T-helper 17 cell (primary cell): ENCODE measurements around the gene LETM1. TPM values are rescaled to one million over a fixed set of nuclear protein-coding genes. Genes with fewer than 3 reads are reported as not detected.

Experiments used
- ATAC-seq: fragments of 150-1000 bp; cut with Tn5 transposase; 2 replicates; pipeline ENCODE4 v1.10.0; 2021; ENCODE audit warnings: mild to moderate bottlenecking, moderate library complexity
- DNase-seq, 3 donors: peaks; one replicate each; pipeline versions ENCODE4 v3.0.0 to v3.0.0-alpha.2; 2020 to 2021
- H3K9me3 ChIP-seq: one replicate; pipeline ENCODE4 v1.7.0; 2013; ENCODE audit warnings: low read length, mild to moderate bottlenecking; ENCODE audit not compliant: control insufficient read depth, poor library complexity, severe bottlenecking
- H3K27ac Mint-ChIP-seq: one replicate; pipeline ENCODE4 v1.8.0; 2022; ENCODE audit warnings: mild to moderate bottlenecking, moderate library complexity, mixed read lengths
- H3K27me3 Mint-ChIP-seq: one replicate; pipeline ENCODE4 v1.8.0; 2022; ENCODE audit warnings: mixed read lengths
- H3K36me3 Mint-ChIP-seq: one replicate; pipeline ENCODE4 v1.8.0; 2022; ENCODE audit warnings: low read depth, mixed read lengths
- H3K4me1 Mint-ChIP-seq: one replicate; pipeline ENCODE4 v1.8.0; 2022; ENCODE audit warnings: mild to moderate bottlenecking, mixed read lengths
- H3K4me3 Mint-ChIP-seq: one replicate; pipeline ENCODE4 v1.8.0; 2022; ENCODE audit warnings: mild to moderate bottlenecking, moderate library complexity, mixed read lengths
- total RNA-seq, 4 donors: library from RNA in 2 of 4; stranded (reverse) in 2 of 4; gene quantifications; one replicate each; pipeline ENCODE4 v1.2.3 and lab custom pipeline; 2022 to 2026

Gene LETM1
- total RNA-seq, 2 donors from 2014 or later, result 34.4 to 41.4 TPM

DNA sequence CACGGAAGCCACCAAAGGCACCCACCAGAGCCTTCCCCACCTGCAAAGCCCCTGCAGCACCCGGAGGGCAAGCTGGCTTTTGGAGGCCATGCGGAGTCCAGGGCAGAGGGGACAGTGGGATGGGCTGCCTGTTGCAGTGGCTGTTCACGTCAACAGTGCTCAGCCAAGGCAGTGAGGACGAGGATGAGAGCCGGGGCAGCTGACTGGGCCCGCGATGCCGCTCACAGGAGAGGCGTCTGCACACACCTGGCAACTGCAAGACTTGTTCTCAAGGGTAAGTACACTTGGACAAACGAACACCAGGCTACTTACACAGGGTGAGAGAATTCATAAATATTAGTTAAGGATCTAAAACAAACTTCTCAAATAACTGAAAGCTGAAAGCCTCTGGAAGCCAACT lies 43.2 kb downstream of the LETM1 start:
- peaks cover 2% of the 10 kb centered on the region for H3K36me3 Mint-ChIP-seq
- H3K27me3 Mint-ChIP-seq, result no peaks in the 10 kb centered on the region
- H3K4me1 Mint-ChIP-seq, result peaks cover 2% of the 10 kb centered on the region
- no peak overlapping the region for H3K27ac Mint-ChIP-seq
- DNase-seq, result no peak
- H3K4me3 Mint-ChIP-seq, result no peak overlapping the region
- ATAC-seq, result no peak
- H3K9me3 ChIP-seq, result no peaks in the 10 kb centered on the region

DNA sequence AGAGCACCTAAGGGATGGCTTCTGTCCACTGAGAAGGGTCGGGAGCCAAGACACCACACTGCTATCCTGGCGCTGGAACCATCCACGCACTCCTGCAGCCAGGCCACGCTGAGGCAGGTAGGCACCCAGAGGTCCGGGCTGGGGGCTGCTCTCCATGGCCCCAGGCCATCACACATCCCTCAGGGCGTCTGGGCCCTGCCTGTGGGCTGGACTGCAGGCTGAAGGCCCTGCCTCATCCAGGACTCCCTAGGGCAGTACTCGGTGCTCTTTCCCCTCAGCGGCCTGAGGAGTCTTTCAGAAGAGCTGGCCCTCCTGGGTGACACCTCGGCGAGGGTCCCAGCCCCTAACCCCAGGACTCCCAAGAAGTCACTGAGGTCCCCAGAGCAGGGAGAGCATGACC lies 45.2 kb downstream of the LETM1 start:
- no peaks in the 10 kb centered on the region for H3K36me3 Mint-ChIP-seq
- ATAC-seq, result no peak

DNA sequence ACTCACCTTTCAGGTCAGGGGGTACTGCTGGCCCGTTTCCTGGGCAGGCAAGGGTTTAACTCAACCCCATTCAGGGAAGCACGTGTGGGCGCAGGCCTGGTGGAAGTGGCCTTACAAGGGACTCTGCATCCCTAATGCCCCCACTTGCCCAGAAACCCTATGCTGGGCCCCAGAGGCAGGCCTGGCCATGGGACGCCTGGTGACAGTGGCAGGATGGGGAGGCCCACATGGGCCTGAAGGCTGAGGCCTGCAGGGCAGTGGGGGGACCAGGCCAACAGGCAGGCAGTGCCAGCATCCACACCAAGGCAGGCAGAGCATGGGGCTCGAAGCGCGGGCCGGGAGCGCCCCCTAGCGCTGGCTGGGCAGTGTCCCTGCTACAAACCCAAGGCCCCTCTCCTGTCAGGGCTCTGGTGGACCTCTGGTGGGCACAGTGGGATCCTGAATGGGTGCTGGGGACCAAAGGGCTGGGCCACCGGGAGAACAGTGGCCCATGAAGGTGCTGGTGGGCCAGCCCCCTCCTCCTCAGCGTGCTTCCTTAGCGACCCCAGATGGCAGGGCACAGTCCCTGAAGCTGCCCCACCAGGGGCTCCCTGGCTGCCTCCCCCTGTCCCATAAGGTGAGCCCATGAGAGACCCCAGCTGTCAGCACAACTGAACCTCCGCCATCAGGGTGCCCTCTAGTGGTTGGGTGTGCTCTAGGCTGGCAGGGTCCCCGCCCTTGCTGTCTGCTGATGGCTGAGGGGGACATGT lies 46.0 kb downstream of the LETM1 start:
- peak; percentile 50 to 67 (median 55) for DNase-seq
- Mint-ChIP-seq H3K4me3 (no peak overlapping the region), H3K36me3 (no peaks in the 10 kb centered on the region), H3K27ac (no peak overlapping the region), H3K4me1 (peaks cover 2% of the 10 kb centered on the region), H3K27me3 (no peaks in the 10 kb centered on the region)
- peak; percentile 81 for ATAC-seq
- H3K9me3 ChIP-seq, result no peaks in the 10 kb centered on the region

More for the DNA sequence above, 45.2 kb downstream of the LETM1 start:
- Mint-ChIP-seq H3K27ac (no peak overlapping the region), H3K4me1 (peaks cover 2% of the 10 kb centered on the region), H3K27me3 (no peaks in the 10 kb centered on the region), H3K4me3 (no peak overlapping the region)
- H3K9me3 ChIP-seq, result no peaks in the 10 kb centered on the region
- DNase-seq, result no peak

DNA sequence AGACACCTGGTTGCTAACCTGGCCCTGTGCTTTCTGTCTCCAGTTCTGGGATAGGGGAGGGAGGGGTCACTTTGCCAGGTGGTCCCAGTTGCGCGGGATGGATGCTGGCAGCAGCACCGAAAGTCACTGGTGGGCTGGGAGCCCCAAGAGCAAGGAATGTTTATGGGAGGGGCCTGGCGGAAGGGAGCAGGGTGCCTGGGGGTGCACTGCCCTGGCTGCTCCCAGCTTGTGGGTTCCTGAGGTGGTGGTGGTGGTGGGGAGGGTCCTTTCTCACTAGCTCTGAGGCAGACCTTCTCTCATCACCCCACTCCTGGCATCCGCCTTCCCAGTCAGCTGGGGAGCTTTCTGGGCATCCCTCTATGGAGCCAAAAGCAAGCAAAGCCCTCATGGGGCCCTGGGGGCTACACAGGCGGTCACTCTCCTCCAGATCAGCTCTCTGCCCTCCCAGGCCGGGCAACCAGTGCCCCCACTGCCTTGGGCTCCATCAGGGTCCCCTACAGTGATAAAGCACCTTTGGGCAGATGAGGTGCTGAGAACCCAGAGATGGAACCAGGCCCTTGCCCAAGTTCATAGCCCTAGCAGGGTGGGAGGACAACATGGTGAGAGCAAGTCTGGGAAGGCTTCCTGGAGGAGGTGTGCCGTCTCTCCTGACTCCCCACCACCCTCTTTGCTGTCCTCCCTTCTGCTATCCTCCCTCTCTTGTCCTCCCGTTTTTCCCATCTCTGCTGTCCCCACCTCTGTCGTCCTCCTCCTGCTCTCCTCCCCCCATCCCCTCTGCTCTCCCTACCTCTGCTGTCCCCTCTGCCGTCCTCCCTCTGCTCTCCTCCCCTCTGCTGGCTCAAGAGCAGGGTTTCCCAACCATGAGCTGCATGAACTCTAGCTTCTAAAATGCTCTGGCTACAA lies 46.9 kb downstream of the LETM1 start:
- no peak overlapping the region for H3K4me3 Mint-ChIP-seq
- DNase-seq (no peak), ATAC-seq (no peak)
- H3K9me3 ChIP-seq, result no peaks in the 10 kb centered on the region
- H3K27ac Mint-ChIP-seq, result no peak overlapping the region
- H3K27me3 Mint-ChIP-seq, result no peaks in the 10 kb centered on the region
- no peaks in the 10 kb centered on the region for H3K36me3 Mint-ChIP-seq
- peaks cover 2% of the 10 kb centered on the region for H3K4me1 Mint-ChIP-seq

DNA sequence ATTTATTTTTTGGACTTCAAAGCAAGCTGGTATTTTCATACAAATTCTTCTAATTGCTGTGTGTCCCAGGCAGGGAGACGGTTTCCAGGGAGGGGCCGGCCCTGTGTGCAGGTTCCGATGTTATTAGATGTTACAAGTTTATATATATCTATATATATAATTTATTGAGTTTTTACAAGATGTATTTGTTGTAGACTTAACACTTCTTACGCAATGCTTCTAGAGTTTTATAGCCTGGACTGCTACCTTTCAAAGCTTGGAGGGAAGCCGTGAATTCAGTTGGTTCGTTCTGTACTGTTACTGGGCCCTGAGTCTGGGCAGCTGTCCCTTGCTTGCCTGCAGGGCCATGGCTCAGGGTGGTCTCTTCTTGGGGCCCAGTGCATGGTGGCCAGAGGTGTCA lies 47.6 kb downstream of the LETM1 start:
- peaks cover 2% of the 10 kb centered on the region for H3K4me1 Mint-ChIP-seq
- no peak overlapping the region for H3K27ac Mint-ChIP-seq
- no peaks in the 10 kb centered on the region for H3K9me3 ChIP-seq
- no peaks in the 10 kb centered on the region for H3K27me3 Mint-ChIP-seq
- H3K36me3 Mint-ChIP-seq, result no peaks in the 10 kb centered on the region
- H3K4me3 Mint-ChIP-seq, result no peak overlapping the region
- no peak for ATAC-seq
- no peak for DNase-seq

DNA sequence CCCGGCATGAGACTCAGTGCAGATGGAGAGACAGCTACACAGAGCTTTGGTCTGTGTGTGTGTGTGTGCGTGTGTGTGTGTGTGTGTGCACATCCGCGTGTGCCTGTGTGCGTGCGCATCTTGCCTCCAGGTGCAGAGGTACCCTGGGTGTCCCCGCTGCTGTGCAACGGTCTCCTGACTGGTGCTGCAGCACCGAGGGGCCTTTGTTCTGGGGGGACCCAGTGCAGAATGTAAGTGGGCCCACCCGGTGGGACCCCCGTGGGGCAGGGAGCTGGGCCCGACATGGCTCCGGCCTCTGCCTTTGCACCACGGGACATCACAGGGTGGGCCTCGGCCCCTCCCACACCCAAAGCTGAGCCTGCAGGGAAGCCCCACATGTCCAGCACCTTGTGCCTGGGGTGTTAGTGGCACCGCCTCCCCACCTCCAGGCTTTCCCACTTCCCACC lies 48.6 kb downstream of the LETM1 start:
- ATAC-seq (no peak), DNase-seq (no peak)
- Mint-ChIP-seq H3K27me3 (no peaks in the 10 kb centered on the region), H3K4me3 (no peak overlapping the region), H3K36me3 (no peaks in the 10 kb centered on the region), H3K27ac (no peak overlapping the region), H3K4me1 (peaks cover under 1% of the 10 kb centered on the region)
- no peaks in the 10 kb centered on the region for H3K9me3 ChIP-seq

DNA sequence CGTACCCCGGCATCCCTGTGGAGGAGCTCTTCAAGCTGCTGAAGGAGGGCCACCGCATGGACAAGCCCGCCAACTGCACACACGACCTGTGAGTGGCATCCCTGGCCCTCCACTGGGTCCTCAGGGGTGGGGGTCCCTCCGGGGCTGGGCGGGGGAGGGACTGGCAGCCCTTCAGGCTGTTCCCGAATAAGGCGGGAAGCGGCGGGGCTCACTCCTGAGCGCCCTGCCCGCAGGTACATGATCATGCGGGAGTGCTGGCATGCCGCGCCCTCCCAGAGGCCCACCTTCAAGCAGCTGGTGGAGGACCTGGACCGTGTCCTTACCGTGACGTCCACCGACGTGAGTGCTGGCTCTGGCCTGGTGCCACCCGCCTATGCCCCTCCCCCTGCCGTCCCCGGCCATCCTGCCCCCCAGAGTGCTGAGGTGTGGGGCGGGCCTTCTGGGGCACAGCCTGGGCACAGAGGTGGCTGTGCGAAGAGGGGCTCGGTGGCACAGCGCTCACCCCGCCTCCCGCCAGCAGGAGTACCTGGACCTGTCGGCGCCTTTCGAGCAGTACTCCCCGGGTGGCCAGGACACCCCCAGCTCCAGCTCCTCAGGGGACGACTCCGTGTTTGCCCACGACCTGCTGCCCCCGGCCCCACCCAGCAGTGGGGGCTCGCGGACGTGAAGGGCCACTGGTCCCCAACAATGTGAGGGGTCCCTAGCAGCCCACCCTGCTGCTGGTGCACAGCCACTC lies 49.2 kb downstream of the LETM1 start:
- no peaks in the 10 kb centered on the region for H3K27me3 Mint-ChIP-seq
- no peaks in the 10 kb centered on the region for H3K9me3 ChIP-seq
- H3K36me3 Mint-ChIP-seq, result no peaks in the 10 kb centered on the region
- no peak overlapping the region for H3K4me3 Mint-ChIP-seq
- H3K27ac Mint-ChIP-seq, result no peak overlapping the region
- ATAC-seq (no peak), DNase-seq (no peak)
- no peaks in the 10 kb centered on the region for H3K4me1 Mint-ChIP-seq

DNA sequence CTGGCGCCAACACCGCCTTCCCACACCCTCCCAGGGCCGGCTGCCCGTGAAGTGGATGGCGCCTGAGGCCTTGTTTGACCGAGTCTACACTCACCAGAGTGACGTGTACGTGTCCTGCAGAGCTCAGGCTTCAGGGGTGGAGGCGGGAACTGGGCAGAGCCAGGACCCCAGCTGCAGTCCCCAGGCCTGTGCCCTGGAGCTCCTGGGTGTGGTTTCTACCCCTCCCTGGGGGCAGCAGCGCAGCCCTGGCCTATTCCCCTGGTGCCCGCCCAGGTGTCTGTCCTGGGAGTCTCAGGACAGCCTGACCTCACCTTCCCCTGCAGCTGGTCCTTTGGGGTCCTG lies 49.8 kb downstream of the LETM1 start:
- H3K9me3 ChIP-seq, result no peaks in the 10 kb centered on the region
- H3K36me3 Mint-ChIP-seq, result no peaks in the 10 kb centered on the region
- no peaks in the 10 kb centered on the region for H3K4me1 Mint-ChIP-seq
- H3K4me3 Mint-ChIP-seq, result no peak overlapping the region
- H3K27me3 Mint-ChIP-seq, result no peaks in the 10 kb centered on the region
- no peak for DNase-seq
- H3K27ac Mint-ChIP-seq, result no peak overlapping the region
- ATAC-seq, result no peak

DNA sequence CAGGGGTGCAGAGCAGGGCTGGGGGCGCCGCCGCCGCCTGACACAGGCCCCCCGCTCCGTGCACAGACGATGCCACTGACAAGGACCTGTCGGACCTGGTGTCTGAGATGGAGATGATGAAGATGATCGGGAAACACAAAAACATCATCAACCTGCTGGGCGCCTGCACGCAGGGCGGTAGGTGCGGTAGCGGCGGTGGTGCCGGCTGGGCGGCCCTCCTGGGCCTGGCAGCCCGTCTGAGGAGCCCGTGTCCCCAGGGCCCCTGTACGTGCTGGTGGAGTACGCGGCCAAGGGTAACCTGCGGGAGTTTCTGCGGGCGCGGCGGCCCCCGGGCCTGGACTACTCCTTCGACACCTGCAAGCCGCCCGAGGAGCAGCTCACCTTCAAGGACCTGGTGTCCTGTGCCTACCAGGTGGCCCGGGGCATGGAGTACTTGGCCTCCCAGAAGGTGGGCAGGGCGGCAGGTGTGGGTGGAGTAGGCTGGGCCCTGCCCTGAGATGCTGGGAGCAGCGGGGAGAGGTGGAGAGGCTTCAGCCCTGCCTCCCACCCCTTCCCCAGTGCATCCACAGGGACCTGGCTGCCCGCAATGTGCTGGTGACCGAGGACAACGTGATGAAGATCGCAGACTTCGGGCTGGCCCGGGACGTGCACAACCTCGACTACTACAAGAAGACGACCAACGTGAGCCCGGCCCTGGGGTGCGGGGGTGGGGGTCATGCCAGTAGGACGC lies 50.3 kb downstream of the LETM1 start:
- Mint-ChIP-seq H3K27me3 (no peaks in the 10 kb centered on the region), H3K27ac (no peak overlapping the region), H3K4me1 (no peaks in the 10 kb centered on the region), H3K36me3 (no peaks in the 10 kb centered on the region), H3K4me3 (no peak overlapping the region)
- ATAC-seq (no peak), DNase-seq (no peak)
- H3K9me3 ChIP-seq, result no peaks in the 10 kb centered on the region

DNA sequence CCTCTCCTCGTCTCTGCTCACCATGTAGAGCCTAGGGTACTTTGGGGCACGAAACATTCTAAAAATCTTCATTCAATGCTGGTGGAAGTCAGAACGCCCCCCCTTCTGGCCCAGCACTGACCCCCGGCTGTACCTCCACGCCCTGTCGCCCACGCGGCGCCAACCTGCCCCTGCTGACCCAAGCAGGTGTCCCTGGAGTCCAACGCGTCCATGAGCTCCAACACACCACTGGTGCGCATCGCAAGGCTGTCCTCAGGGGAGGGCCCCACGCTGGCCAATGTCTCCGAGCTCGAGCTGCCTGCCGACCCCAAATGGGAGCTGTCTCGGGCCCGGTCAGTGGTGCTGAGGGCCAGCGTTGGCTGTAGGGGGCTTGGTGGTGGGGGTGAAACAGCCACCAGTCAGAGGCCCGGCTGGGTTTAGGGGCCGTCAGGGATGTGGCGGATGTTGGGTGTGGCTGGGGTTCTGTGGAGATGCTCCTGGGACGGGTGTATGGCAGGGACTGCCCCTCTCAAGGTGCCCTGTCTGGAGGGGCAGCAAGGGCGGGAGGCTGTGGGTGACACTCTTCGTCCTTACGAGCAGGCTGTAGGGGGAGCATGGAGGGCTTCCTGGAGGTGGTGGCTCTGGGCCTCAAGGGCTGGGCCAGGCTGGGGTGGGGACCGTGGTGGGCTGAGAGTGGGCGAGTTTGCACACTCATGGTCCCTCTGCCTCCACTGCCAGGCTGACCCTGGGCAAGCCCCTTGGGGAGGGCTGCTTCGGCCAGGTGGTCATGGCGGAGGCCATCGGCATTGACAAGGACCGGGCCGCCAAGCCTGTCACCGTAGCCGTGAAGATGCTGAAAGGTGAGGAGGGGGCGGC lies 51.1 kb downstream of the LETM1 start:
- no peak overlapping the region for H3K27ac Mint-ChIP-seq
- ATAC-seq (no peak), DNase-seq (no peak)
- H3K4me1 Mint-ChIP-seq, result no peaks in the 10 kb centered on the region
- H3K4me3 Mint-ChIP-seq, result no peak overlapping the region
- H3K36me3 Mint-ChIP-seq, result no peaks in the 10 kb centered on the region
- no peaks in the 10 kb centered on the region for H3K27me3 Mint-ChIP-seq
- H3K9me3 ChIP-seq, result no peaks in the 10 kb centered on the region

DNA sequence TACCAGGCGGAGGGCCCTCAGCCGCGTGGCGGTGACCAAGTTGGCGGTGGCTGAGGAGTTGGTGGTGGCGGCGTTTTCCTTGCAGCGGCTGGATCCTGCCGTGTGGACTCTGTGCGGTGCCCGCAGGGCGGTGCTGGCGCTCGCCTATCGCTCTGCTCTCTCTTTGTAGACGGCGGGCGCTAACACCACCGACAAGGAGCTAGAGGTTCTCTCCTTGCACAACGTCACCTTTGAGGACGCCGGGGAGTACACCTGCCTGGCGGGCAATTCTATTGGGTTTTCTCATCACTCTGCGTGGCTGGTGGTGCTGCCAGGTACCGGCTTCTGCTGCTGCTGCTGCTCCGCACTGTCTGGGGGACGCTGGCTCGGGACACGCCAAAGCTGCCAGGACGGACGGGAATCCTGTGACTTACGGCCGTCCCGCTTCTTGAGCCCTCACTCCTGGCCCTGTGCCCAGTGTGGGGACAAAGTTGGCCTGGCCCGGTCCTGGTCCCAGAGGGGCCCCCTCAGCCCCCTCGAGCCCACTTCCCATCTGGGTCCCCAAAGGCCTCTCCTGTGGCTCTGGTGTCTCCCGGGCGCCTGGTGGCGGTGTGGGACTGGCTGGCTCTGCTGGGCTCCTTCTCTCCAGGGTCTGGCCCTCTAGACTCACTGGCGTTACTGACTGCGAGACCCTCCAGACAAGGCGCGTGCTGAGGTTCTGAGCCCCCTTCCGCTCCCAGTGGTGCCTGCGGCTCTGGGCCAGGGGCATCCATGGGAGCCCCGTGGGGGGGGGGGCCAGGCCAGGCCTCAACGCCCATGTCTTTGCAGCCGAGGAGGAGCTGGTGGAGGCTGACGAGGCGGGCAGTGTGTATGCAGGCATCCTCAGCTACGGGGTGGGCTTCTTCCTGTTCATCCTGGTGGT lies 52.2 kb downstream of the LETM1 start:
- Mint-ChIP-seq H3K36me3 (no peaks in the 10 kb centered on the region), H3K4me3 (no peak overlapping the region), H3K27me3 (peaks cover 1% of the 10 kb centered on the region), H3K27ac (no peak overlapping the region), H3K4me1 (no peaks in the 10 kb centered on the region)
- DNase-seq, result no peak
- no peaks in the 10 kb centered on the region for H3K9me3 ChIP-seq
- ATAC-seq, result no peak
